Cortex of kidney (tissue), 1 donor: Measurements from ENCODE around the gene AGFG2.
A peak's percentile ranks its signal among the peaks of the same experiment; 100 is the strongest.

Source experiments
- DNase-seq: peaks from one replicate; lab custom pipeline; 2025; lab: John Stamatoyannopoulos, UW

AGFG2 gene

GRCh38 chr7:100586266-100587025 is 47.4 kb downstream of the AGFG2 start, which contains the start of gene FBXO24:
FBXO24 (plus strand) TSS chr7:100586328; CDS start chr7:100586626, 298 bp downstream.
- DNase-seq = peak; percentile 90

DNA sequence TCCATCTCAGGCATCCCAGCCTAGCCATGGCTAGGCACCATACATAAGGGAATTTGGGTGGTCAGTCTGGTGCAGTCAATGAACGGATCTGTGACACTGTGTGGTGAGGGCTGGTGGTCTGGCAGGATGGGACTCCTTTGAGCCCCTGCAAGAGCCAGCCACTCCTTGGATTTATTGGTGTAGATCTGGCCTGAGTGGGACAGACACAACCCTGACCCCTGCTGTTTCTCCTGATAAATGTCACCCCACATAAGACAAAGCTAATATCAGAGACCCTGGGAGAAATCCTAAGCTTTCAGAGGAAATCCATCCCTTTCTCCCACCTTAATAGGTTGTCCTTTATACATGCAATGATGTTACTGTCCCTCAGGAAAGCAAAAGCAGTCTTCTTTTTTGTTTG is 49.4 kb downstream of the AGFG2 start:
- no peak for DNase-seq

GRCh38 chr7:100589341-100589947 is 50.4 kb downstream of the AGFG2 start:
- DNase-seq = no peak

- no peak for DNase-seq
Observed at GRCh38 chr7:100590077-100590737, 51.2 kb downstream of the AGFG2 start.

DNA sequence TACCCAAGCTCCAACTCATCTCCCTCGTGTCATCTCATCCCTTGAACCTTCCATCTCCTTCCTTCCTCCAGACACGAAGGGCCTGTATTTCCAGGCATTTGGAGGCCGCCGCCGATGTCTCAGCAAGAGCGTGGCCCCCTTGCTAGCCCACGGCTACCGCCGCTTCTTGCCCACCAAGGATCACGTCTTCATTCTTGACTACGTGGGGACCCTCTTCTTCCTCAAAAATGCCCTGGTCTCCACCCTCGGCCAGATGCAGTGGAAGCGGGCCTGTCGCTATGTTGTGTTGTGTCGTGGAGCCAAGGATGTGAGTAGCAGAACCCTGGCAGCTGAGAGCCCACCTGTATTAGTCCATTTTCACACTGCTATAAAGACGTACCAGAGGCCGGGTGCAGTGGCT is 52.6 kb downstream of the AGFG2 start:
- DNase-seq = no peak

DNA sequence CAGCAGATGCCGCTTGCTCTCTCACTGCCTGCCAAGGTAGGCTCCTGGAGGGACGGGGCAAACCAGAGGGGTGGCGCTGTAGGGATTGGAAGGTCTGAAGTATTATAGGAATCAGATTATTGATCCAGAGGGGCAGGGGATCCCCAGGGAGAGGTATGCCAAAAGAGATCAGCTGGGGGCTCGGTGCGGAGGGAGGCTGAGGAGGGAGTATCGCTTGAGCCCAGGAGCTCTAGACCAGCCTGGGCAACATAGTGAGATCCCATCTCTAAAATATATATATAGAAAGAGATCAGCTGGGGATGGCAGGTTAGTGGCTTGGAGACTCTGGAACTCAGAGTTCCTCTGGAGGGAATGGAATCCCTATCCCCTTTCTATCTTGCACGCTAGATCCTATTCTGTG is 56.2 kb downstream of the AGFG2 start:
- DNase-seq = no peak

DNA sequence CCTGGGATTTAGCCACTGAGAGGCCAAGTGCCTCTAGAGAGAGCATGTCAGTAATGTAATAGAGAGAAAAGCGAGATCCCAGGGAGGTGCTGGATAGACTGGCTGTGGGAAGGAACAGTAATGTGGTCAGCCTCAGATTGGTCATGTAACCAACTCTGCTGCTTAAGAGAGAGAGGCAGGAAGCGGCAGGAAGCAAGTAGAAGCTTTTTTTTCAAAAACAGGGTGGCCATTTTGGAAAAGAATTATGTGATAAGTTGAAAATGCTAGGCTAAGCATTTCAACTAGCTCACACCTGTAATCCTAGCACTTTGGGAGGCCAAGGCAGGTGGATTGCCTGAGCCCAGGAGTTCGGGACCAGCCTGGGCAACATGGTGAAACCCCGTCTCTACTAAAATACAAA is 59.4 kb downstream of the AGFG2 start:
- no peak for DNase-seq

- DNase-seq = no peak
Observed at GRCh38 chr7:100599911-100600729, 61.1 kb downstream of the AGFG2 start.

GRCh38 chr7:100600730-100601038 is 61.7 kb downstream of the AGFG2 start:
- DNase-seq = no peak

- DNase-seq = no peak
Observed at GRCh38 chr7:100602889-100603725, 64.1 kb downstream of the AGFG2 start.

GRCh38 chr7:100603726-100604027 is 64.7 kb downstream of the AGFG2 start:
- no peak for DNase-seq

DNA sequence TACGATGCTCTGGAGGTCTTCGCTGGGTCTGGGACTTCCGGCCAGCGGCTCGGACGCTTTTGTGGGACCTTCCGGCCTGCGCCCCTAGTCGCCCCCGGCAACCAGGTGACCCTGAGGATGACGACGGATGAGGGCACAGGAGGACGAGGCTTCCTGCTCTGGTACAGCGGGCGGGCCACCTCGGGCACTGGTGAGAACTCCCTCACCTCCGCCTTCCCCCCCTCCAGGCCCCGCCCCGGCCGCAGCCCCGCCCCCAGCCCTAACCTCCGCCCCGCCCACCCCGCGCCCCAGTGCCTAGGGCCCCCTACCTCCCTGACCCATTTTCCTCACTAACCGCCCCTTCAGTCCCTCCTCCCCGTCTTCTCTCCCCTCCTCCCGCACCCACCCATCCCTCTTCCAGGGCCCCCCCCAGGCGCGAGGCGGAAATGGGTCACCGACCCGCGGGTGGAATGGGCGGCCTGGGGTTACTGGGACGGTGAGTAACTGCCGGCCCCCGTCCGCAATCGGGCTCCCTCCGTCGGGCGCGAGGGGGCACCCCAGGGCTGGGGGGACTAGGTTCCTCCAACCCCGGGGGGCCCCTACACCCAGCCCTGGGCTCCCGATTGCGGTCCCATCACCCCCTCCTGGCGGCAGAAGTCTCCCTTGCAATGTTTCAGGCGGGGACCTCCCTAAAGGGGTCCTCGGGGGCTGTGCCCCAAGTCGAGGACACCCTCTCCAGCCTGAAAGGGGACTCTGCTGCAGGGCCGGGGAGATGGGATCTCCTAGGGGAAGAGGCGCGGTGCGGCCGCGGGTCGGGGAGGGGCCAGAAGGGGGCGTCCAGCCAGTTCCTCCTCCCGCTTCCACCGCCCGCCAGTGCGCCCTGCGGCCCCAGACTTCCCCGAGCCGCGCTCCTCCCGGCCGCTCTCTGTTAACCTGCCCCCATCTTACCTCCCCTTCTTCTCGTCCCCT is 65.3 kb downstream of the AGFG2 start:
- DNase-seq = no peak

DNA sequence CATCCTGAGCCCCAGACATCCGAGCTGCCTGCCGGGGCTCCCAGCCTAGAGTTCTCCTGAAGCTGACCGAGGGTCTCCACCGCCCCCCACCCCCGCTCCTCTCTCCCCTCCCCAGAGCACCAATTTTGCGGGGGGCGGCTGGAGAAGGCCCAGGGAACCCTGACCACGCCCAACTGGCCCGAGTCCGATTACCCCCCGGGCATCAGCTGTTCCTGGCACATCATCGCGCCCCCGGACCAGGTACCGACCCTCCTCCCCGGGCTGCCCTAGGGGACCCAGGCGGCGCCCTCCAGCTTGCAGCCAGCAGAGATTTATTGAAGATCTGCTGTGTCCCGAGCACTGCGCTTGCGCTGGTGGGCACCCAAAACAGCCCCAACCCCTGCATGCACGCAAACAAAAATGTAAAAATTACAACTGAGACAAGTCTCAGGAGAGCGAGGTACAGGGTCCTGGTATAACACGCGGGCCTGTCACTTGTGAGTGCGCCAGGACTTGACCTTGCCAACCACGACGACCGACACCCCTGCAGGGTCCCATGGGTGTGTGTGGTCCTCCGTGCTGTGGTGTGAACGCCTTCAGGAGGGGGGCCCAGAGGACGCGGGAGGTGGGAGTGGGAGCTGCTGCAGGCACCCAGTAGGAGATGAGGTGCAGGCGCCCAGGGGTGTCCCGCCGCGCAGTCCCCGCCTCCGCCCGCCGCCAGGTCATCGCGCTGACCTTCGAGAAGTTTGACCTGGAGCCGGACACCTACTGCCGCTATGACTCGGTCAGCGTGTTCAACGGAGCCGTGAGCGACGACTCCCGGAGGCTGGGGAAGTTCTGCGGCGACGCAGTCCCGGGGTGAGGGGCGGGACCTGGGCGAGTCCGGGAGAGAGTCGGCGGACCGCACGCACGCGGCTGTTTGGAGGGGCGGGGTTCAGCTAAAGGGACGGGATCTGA is 66.2 kb downstream of the AGFG2 start:
- no peak for DNase-seq

DNA sequence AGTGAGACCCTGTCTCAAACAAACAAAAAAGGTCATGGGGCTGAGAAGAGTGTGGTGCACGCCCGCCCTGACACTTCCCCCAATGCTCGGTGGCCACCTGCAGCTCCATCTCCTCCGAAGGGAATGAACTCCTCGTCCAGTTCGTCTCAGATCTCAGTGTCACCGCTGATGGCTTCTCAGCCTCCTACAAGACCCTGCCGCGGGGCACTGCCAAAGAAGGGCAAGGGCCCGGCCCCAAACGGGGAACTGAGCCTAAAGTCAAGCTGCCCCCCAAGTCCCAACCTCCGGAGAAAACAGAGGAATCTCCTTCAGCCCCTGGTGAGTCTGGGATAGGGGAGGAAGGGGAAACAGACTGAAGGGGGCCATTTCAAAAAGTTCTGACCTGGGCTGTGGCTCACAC is 67.3 kb downstream of the AGFG2 start:
- no peak for DNase-seq

GRCh38 chr7:100607111-100607510 is 68.1 kb downstream of the AGFG2 start:
- DNase-seq = no peak

DNA sequence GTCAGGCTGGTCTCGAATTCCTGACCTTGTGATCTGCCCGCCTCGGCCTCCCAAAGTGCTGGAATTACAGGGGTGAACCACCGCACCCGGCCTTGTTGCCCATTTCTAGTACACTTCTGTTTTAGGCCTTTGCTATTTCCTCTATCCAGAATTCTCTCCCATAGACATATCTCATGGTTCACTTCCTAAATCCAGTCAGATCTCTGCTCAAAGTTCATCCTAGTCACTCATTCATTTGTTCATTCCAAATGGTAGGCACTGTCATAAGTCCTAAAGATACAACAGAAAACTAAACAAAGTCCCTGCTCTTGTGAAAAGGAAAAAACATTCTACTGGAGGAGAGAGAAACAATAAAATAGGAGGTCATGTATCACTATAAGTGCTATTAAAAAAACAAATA is 71.0 kb downstream of the AGFG2 start:
- DNase-seq = no peak

GRCh38 chr7:100611983-100612729 is 73.2 kb downstream of the AGFG2 start, which contains the start of gene MOSPD3:
MOSPD3 (plus strand) TSS chr7:100612540; CDS start chr7:100612792, 252 bp downstream.
- peak; percentile 80 for DNase-seq

GRCh38 chr7:100612730-100613390 is 73.9 kb downstream of the AGFG2 start:
- no peak for DNase-seq
